ENCODE results near the gene SCN7A. TPM values are rescaled to one million over a fixed set of nuclear protein-coding genes. Genes with fewer than 3 reads are reported as not detected.

The SCN7A gene
- polyA plus RNA-seq, 2 of the 4 experiments (the other 2 are of a cell fraction) = not detected

DNA sequence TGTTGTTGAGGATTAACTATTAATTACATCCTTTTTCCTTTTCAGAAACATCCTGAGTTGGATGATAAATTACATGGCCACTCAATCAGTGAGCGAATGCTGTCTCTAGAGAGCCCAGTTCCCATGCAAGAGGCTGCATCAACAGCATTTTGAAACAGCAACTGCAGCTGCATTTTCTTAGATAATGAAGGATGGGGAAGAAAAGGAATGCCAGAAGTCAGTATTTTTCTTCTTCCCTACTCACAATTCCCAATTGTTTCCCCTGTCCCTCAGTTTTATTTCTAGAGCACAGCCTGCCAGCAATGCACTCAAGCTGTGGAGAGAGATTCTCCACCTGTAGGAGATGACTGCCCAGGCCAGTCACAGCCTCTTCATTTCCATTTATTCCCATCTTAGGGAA is 6.9 kb downstream of the SCN7A start:
- H3K4me2 ChIP-seq = no peak overlapping the region
- 0% methylated on average over 1 of the region's 1 CpG for WGBS (ENCODE audit: missing lambda C conversion rate)
- no peaks in the 10 kb centered on the region for H3K4me1 ChIP-seq
- FAIRE-seq = no peak
- ChIA-PET POLR2A (no interaction called here), CTCF (no interaction called here)
- no peak overlapping the region for H3K4me3 ChIP-seq
- H3K27ac ChIP-seq = no peak overlapping the region
- DNase-seq (ENCODE audit: low read depth in 1 of 2, low spot score in 1 of 2) = no peak
- no peak for TF ChIP-seq GATA3 (IDR thresholded peaks at IDR 0.05; ENCODE audit: borderline replicate concordance)
- no peak for ATAC-seq
- H3K9me3 ChIP-seq = no peaks in the 10 kb centered on the region

DNA sequence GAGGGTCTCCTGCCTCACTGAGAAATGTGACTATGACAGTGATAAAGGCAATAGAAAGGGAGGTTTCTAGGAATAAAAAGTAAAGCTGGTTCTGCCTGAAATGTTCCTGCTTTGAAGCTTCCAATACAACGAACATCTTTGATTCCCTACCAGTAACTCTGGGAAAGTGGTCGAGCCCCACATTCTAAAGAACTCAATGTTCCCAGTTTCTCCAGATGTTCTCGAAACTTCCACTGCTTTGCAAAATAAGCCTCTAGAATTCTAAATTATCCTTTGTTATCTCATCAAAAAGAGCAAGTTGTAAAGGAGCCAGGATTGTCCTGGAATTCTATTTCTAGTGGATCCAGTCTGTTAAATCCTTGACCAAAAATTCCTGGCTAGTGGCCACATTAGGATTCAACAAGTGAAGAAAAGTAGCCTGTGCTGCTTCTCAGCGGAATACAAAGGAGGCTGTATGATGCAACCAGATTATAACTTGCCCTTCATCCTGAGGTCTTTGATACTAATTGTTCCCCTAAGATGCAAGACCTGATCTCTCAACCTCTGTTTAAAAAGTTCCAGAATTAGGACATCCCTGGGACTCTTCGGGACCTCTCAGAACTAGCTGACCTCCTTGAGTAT is 8.4 kb downstream of the SCN7A start:
- Histone ChIP-seq H3K4me2 (no peak overlapping the region), H3K4me3 (no peak overlapping the region), H3K27ac (no peak overlapping the region), H3K4me1 (no peaks in the 10 kb centered on the region), H3K9me3 (no peaks in the 10 kb centered on the region)
- 2% methylated on average over 5 of the region's 5 CpGs for WGBS (ENCODE audit: missing lambda C conversion rate)
- no peak for ATAC-seq
- ChIA-PET POLR2A (no interaction called here), CTCF (no interaction called here)
- TF ChIP-seq NR3C1 (IDR thresholded peaks at IDR 0.05) = no peak
- TF ChIP-seq EHF (CRISPR knock-in tag; IDR thresholded peaks at IDR 0.05) = no peak
- no peak for TF ChIP-seq CEBPB (IDR thresholded peaks at IDR 0.05)
- TF ChIP-seq, protein P1, sequence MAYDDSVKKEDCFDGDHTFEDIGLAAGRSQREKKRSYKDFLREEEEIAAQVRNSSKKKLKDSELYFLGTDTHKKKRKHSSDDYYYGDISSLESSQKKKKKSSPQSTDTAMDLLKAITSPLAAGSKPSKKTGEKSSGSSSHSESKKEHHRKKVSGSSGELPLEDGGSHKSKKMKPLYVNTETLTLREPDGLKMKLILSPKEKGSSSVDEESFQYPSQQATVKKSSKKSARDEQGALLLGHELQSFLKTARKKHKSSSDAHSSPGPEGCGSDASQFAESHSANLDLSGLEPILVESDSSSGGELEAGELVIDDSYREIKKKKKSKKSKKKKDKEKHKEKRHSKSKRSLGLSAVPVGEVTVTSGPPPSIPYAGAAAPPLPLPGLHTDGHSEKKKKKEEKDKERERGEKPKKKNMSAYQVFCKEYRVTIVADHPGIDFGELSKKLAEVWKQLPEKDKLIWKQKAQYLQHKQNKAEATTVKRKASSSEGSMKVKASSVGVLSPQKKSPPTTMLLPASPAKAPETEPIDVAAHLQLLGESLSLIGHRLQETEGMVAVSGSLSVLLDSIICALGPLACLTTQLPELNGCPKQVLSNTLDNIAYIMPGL (CRISPR knock-in tag; IDR thresholded peaks at IDR 0.05; ENCODE audit: borderline replicate concordance) = no peak
- DNase-seq (ENCODE audit: low read depth in 1 of 2, low spot score in 1 of 2) = no peak
- no peak for FAIRE-seq

DNA sequence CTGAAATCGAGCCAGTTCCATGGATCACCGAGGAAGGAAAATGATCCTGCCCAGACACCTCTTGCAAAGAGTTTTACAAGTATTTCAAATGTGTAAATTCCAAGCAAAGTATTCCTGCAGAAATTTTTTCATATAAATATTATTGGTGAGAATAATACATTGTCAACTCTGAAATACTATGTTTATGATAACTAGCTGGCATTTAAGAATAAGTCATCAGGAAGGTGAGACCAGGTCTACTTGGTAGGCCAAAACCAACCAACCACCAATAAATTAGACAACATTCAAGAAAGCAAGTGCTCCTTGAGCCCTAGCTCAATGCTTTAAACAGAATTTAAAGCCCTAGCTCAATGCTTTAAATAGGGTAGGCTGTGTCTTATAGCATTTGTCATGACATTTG is 21.7 kb downstream of the SCN7A start:
- ATAC-seq (no peak), DNase-seq (ENCODE audit: low read depth in 1 of 2, low spot score in 1 of 2) (no peak), FAIRE-seq (no peak)
- H3K4me2 ChIP-seq = no peak overlapping the region
- no peak for TF ChIP-seq ESRRA (IDR thresholded peaks at IDR 0.05; ENCODE audit: borderline replicate concordance, low read length)
- no peak for TF ChIP-seq RFX5 (IDR thresholded peaks at IDR 0.05)
- TF ChIP-seq JUNB (IDR thresholded peaks at IDR 0.05) = no peak
- no peak for TF ChIP-seq RNF2 (IDR thresholded peaks at IDR 0.05; ENCODE audit: borderline replicate concordance, low read depth)
- TF ChIP-seq CBX8 (IDR thresholded peaks at IDR 0.05) = no peak
- TF ChIP-seq MAZ (IDR thresholded peaks at IDR 0.05; ENCODE audit: borderline replicate concordance, low read depth, low read length) = no peak
- TF ChIP-seq RAD21 (conservative IDR thresholded peaks at IDR 0.05 in 1 of 2, IDR thresholded peaks at IDR 0.05 in 1 of 2) = no peak
- TF ChIP-seq TFCP2L1 (CRISPR knock-in tag; IDR thresholded peaks at IDR 0.05) = no peak
- TF ChIP-seq NPAS2 (CRISPR knock-in tag; IDR thresholded peaks at IDR 0.05; ENCODE audit: borderline replicate concordance) = no peak
- WGBS (ENCODE audit: missing lambda C conversion rate) = 18% methylated on average over 2 of the region's 2 CpGs
- H3K9me3 ChIP-seq = no peaks in the 10 kb centered on the region
- CTCF ChIA-PET = no interaction called here
- H3K4me1 ChIP-seq = no peaks in the 10 kb centered on the region
- H3K4me3 ChIP-seq = no peak overlapping the region
- POLR2A ChIA-PET = no interaction called here
- no peak overlapping the region for H3K27ac ChIP-seq

DNA sequence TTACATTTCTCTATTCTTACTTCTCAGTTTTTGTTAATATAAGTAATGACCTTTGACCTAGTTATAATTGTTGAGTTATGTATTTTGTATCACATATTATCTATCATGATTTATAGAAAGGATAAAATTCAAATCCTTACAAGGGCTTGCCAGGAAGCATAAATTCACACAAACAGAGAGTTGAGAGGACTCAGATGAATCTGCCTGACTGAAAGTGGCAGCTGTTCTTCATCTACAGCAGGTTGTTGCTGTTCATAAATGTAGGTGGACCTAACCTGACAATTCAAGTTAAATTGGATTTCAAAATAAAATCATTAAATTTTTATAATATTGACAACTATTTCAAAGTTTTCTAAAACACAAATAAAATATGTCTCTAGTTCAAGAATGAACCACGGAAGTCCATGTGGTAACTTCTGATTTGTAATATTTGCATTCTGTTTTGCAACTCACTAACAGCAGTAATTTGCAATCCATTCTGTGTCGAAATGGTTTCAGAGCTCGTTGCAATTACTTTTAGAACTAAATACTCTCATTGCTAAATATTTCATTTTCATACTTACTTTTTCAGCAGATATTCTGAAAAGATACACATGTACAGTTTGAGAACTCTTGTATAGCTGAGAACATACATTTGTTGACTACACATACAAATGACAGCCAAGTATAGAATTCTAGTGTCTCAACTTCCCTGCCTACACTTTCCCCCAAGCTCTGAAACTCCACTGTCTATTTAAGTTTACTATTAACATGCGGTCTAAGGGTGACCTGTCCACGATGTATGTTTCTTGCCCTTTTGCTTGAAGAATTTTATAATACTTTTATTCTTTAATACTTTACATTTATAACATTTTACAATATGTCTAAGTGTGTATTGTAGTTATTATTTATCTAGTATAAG is 25.7 kb downstream of the SCN7A start:
- ATAC-seq = no peak
- FAIRE-seq = no peak

More for the DNA sequence above, 25.7 kb downstream of the SCN7A start:
- ChIA-PET POLR2A (no interaction called here), CTCF (no interaction called here)
- Histone ChIP-seq H3K9me3 (no peaks in the 10 kb centered on the region), H3K27ac (no peak overlapping the region), H3K4me1 (no peaks in the 10 kb centered on the region), H3K4me3 (no peak overlapping the region), H3K4me2 (no peak overlapping the region)
- DNase-seq (ENCODE audit: low read depth in 1 of 2, low spot score in 1 of 2) = no peak
- TF ChIP-seq, protein P2, sequence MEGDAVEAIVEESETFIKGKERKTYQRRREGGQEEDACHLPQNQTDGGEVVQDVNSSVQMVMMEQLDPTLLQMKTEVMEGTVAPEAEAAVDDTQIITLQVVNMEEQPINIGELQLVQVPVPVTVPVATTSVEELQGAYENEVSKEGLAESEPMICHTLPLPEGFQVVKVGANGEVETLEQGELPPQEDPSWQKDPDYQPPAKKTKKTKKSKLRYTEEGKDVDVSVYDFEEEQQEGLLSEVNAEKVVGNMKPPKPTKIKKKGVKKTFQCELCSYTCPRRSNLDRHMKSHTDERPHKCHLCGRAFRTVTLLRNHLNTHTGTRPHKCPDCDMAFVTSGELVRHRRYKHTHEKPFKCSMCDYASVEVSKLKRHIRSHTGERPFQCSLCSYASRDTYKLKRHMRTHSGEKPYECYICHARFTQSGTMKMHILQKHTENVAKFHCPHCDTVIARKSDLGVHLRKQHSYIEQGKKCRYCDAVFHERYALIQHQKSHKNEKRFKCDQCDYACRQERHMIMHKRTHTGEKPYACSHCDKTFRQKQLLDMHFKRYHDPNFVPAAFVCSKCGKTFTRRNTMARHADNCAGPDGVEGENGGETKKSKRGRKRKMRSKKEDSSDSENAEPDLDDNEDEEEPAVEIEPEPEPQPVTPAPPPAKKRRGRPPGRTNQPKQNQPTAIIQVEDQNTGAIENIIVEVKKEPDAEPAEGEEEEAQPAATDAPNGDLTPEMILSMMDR (IDR thresholded peaks at IDR 0.05) = no peak
- no peak for TF ChIP-seq NPAS2 (CRISPR knock-in tag; IDR thresholded peaks at IDR 0.05; ENCODE audit: borderline replicate concordance)
- no peak for TF ChIP-seq BHLHE40 (IDR thresholded peaks at IDR 0.05; ENCODE audit: low read depth, low read length)
- no peak for TF ChIP-seq TFCP2L1 (CRISPR knock-in tag; IDR thresholded peaks at IDR 0.05)
- TF ChIP-seq SREBF2 (IDR thresholded peaks at IDR 0.05) = no peak
- no peak for TF ChIP-seq RARB (CRISPR knock-in tag; IDR thresholded peaks at IDR 0.05)
- TF ChIP-seq FOXS1 (CRISPR knock-in tag; IDR thresholded peaks at IDR 0.05) = no peak
- no peak for TF ChIP-seq SMC3 (IDR thresholded peaks at IDR 0.05)
- TF ChIP-seq, protein P3, sequence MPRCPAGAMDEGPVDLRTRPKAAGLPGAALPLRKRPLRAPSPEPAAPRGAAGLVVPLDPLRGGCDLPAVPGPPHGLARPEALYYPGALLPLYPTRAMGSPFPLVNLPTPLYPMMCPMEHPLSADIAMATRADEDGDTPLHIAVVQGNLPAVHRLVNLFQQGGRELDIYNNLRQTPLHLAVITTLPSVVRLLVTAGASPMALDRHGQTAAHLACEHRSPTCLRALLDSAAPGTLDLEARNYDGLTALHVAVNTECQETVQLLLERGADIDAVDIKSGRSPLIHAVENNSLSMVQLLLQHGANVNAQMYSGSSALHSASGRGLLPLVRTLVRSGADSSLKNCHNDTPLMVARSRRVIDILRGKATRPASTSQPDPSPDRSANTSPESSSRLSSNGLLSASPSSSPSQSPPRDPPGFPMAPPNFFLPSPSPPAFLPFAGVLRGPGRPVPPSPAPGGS (IDR thresholded peaks at IDR 0.05) = no peak
- no peak for TF ChIP-seq EHMT2 (IDR thresholded peaks at IDR 0.05; ENCODE audit: low read depth)
- no peak for TF ChIP-seq POLR2A (IDR thresholded peaks at IDR 0.05; ENCODE audit: low read length)
- TF ChIP-seq JUN (IDR thresholded peaks at IDR 0.05) = no peak
- no peak for TF ChIP-seq CBX2 (IDR thresholded peaks at IDR 0.05; ENCODE audit: borderline replicate concordance, low read depth)
- TF ChIP-seq, protein P4, sequence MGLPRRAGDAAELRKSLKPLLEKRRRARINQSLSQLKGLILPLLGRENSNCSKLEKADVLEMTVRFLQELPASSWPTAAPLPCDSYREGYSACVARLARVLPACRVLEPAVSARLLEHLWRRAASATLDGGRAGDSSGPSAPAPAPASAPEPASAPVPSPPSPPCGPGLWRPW (IDR thresholded peaks at IDR 0.05) = no peak
- 33% methylated on average over 5 of the region's 5 CpGs for WGBS (ENCODE audit: missing lambda C conversion rate)

All from A549 (cell line).